ENCODE results near the gene GPR176.

GPR176 gene

DNA sequence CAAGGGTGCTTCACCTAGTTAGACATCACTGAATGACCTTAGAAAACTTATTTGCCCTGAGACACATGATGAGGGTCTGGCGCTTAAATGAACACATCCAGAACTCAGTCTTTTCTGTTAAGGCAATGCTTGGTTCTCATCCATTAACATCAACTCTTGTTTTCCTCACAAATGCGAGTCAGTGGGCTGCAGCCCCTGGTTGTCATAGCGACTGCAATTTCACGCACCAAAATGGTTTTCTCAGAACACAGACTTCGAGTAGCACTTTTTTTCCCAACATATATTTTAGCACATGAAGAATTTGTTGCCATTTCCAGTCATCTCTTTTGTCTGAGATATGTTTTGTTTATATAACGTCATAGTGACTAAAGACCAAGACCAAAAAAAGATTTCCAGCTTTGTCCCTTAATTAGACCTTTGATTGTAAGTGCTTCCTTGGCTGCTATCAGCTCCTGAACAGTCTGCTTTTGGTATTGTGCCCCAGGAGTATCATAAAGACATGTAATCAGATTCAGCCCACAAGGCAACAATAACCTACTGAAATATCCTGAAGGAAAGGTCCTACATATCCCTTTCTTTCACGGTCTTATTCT is 68.5 kb downstream of the GPR176 start:
- TF ChIP-seq, protein P1, sequence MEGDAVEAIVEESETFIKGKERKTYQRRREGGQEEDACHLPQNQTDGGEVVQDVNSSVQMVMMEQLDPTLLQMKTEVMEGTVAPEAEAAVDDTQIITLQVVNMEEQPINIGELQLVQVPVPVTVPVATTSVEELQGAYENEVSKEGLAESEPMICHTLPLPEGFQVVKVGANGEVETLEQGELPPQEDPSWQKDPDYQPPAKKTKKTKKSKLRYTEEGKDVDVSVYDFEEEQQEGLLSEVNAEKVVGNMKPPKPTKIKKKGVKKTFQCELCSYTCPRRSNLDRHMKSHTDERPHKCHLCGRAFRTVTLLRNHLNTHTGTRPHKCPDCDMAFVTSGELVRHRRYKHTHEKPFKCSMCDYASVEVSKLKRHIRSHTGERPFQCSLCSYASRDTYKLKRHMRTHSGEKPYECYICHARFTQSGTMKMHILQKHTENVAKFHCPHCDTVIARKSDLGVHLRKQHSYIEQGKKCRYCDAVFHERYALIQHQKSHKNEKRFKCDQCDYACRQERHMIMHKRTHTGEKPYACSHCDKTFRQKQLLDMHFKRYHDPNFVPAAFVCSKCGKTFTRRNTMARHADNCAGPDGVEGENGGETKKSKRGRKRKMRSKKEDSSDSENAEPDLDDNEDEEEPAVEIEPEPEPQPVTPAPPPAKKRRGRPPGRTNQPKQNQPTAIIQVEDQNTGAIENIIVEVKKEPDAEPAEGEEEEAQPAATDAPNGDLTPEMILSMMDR (conservative IDR thresholded peaks at IDR 0.05) = no peak
- no peak for TF ChIP-seq ZFX (IDR thresholded peaks at IDR 0.05)
- H3K27ac ChIP-seq = no peak overlapping the region

DNA sequence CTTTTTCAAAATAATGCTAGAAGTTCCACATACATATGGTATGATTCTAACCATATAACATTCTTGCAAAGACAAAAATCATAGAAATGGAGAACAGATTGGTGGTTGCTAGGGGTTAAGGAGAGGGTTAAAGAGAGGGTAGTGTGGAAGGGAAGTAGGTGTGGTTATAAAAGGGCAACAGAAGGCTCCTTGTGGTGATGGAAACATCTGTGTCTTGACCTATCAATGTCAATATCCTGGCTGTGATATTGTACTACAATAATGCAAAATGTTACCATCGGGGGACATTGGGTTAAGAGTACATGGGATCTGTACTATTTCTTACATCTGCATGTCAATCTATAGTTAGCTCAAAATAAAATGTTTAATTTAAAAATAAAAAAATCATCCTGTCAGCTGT is 69.6 kb downstream of the GPR176 start:
- no peak overlapping the region for H3K27ac ChIP-seq
- TF ChIP-seq ZFX (IDR thresholded peaks at IDR 0.05) = no peak
- TF ChIP-seq, protein P1 (conservative IDR thresholded peaks at IDR 0.05) = no peak

DNA sequence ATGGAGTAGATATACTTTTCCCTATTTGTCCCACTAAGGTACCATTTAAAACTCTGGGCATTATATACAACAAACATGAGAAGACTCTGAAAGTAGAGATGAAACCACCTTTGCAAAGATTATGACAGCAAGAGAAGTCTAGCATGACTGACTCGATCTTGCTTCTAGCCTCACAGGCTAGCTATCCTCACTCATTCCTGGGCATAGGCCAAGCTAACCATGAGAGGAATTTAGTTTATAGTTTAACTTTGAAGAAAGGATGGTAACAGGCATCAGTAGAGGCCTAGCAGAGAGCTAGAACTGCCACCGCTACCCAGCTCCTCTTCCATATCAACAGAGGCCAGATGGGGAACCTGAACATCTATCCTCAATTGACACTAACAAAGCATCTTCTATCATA is 74.0 kb downstream of the GPR176 start:
- no peak for TF ChIP-seq ZFX (IDR thresholded peaks at IDR 0.05)
- TF ChIP-seq, protein P1 (conservative IDR thresholded peaks at IDR 0.05) = no peak

DNA sequence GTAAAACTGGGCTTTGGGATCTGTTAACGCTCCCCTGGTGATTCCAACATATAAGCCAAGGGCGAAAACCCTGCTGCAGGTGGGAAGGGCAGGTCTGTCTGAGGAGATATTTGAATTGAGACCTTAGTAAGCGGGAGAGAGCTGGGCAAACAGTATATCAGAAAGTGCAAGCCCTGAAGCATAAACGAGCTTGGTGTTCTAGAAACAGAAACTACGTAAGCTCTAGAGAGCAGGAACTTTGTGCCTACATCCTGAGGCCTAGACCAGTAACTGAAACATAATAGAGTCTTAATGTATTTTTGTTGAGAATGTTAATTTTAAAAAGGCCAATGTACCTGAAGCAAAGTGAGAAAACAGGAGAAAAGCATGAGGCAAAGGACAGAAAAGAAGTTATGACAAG is 74.5 kb downstream of the GPR176 start:
- TF ChIP-seq, protein P1 (conservative IDR thresholded peaks at IDR 0.05) = no peak
- H3K27ac ChIP-seq = no peak overlapping the region

More for the DNA sequence above, 74.0 kb downstream of the GPR176 start:
- H3K27ac ChIP-seq = no peak overlapping the region

DNA sequence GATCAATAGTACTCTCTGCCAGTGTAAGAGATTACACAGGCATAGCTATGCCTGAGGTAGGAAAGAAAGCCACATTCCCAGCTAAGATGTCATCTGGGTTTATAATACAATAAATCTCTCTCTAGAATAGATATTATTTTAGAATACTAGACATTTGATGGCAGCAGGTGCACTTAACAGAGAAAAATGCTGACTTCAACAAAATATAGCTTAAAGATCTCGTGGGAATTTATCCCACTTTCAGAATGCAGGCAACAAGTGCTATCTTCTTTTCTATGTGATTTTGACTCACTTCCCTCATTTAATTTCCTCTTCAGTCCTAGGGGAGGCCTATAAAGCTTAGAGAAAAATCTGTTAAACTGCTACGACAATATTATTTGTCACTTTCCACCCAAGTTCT is 76.5 kb downstream of the GPR176 start:
- TF ChIP-seq, protein P1 (conservative IDR thresholded peaks at IDR 0.05) = no peak
- no peak for TF ChIP-seq ZFX (IDR thresholded peaks at IDR 0.05)

DNA sequence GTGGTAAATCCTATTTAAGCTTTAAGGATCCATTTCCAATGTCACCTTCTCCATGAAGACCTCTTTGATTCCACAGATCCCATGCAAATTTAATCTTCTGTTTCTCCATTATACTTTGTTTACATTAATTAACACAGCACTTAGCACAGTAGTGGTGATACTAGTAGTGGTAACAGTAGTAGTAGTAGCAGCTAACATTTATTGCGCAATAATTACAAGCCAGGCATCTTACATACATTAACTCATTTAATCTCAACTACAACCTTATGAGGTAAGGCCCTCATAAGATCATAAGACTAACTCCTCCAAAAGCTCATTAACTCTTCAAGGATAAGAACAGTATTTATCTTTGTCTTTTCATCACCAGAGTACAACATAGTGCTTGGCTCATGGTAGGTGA is 82.6 kb downstream of the GPR176 start:
- no peak overlapping the region for H3K27ac ChIP-seq
- no peak for TF ChIP-seq ZFX (IDR thresholded peaks at IDR 0.05)
- TF ChIP-seq, protein P1 (conservative IDR thresholded peaks at IDR 0.05) = no peak

More for the DNA sequence above, 76.5 kb downstream of the GPR176 start:
- H3K27ac ChIP-seq = no peak overlapping the region

DNA sequence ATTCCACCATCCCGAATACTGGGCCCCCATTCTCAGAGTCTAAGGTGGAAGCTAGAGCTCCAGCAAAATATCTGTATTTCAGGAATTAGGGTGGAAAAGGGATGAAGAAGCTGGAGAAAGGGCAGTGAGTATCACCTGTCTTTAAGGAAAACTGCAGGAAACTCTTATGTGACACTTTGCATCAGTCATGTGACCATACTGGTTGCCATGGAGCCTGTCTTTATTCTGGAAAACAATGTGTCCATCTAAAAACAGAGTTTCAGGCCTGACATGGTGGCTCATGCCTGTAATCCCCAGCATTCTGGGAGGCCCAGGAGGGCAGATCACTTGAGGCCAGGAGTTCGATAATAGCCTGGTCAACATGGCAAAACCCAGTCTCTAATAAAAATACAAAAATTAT is 84.5 kb downstream of the GPR176 start:
- TF ChIP-seq, protein P1 (conservative IDR thresholded peaks at IDR 0.05) = no peak
- TF ChIP-seq ZFX (IDR thresholded peaks at IDR 0.05) = no peak
- H3K27ac ChIP-seq = no peak overlapping the region
